Stimulated activated naive CD8-positive, alpha-beta T cell treated with anti-CD3 and anti-CD28 coated beads, Interleukin-15, Interleukin-2, amounts not matched to agents 100 ng/mL and 50 ng/mL, for 24 hours (primary cell): ENCODE data around the gene PHC1.
"Not testable (repeated sequence)": the region's sequence is repeated elsewhere in the genome, so short reads cannot be mapped to it uniquely, and the experiment has no call there.

Source experiments
- H3K27ac Mint-ChIP-seq: one replicate; pipeline ENCODE4 v1.8.0; 2021; ENCODE audit warnings: mild to moderate bottlenecking, mixed read lengths
- H3K27me3 Mint-ChIP-seq: one replicate; pipeline ENCODE4 v1.8.0; 2021; ENCODE audit warnings: mixed read lengths
- H3K36me3 Mint-ChIP-seq: one replicate; pipeline ENCODE4 v1.8.0; 2021; ENCODE audit warnings: low read depth, mixed read lengths
- H3K4me1 Mint-ChIP-seq: one replicate; pipeline ENCODE4 v1.8.0; 2021; ENCODE audit warnings: low read depth, mixed read lengths
- H3K4me3 Mint-ChIP-seq: one replicate; pipeline ENCODE4 v1.8.0; 2021; ENCODE audit warnings: mild to moderate bottlenecking, mixed read lengths
- H3K9me3 Mint-ChIP-seq: one replicate; pipeline ENCODE4 v1.8.0; 2021; ENCODE audit warnings: mixed read lengths

Gene PHC1

GRCh38 chr12:8902703-8903102 is 11.6 kb upstream of the PHC1 start:
- Mint-ChIP-seq H3K4me1 (peaks cover 12% of the 10 kb centered on the region), H3K4me3 (peak overlapping the region; percentile 22)
- not testable (repeated sequence) for H3K27ac Mint-ChIP-seq, H3K27me3 Mint-ChIP-seq, H3K36me3 Mint-ChIP-seq, H3K9me3 Mint-ChIP-seq

DNA sequence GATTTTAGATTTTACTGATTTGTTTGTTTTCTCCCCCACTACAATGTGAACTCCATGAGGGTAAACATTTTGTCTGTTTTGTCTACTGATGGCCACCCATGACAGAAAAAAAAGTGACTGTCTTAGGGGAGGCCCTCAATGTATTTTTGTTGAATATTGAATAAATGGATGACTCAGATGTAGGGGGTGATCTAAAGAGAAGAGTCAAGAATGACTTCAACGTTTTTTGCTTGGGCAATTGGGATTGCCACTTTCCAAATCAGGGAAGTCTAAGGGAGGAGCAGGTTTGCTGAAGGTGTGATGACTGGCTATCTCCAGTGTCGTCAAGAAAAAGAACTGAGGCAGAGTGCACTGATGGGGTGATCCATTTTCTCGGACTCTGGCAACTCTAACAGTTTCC is 10.7 kb upstream of the PHC1 start:
- Mint-ChIP-seq H3K27ac (no peak overlapping the region), H3K27me3 (no peaks in the 10 kb centered on the region), H3K4me1 (peaks cover 12% of the 10 kb centered on the region), H3K4me3 (no peak overlapping the region), H3K36me3 (no peaks in the 10 kb centered on the region), H3K9me3 (no peaks in the 10 kb centered on the region)

DNA sequence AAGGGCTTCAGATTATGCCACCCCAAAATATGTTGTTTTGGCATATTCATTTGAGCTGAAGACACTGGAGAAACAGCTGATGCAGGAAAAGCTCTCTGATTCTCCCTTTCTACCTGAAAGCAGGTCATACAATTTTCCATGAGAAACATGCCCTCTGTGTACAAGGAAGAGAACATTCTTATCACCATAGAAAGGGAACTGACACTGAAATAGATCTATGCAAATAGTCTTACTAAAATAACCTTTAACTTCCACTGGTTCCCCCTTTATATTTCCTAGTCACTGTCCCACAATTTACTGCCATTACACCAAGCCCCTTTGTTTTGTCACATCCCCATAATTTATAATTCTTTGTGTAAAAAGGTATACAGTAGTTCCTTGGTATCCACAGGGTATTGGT is 9.6 kb upstream of the PHC1 start:
- H3K27ac Mint-ChIP-seq, result no peak overlapping the region
- no peaks in the 10 kb centered on the region for H3K36me3 Mint-ChIP-seq
- no peaks in the 10 kb centered on the region for H3K9me3 Mint-ChIP-seq
- H3K27me3 Mint-ChIP-seq, result no peaks in the 10 kb centered on the region
- H3K4me3 Mint-ChIP-seq, result no peak overlapping the region
- peaks cover 12% of the 10 kb centered on the region for H3K4me1 Mint-ChIP-seq

DNA sequence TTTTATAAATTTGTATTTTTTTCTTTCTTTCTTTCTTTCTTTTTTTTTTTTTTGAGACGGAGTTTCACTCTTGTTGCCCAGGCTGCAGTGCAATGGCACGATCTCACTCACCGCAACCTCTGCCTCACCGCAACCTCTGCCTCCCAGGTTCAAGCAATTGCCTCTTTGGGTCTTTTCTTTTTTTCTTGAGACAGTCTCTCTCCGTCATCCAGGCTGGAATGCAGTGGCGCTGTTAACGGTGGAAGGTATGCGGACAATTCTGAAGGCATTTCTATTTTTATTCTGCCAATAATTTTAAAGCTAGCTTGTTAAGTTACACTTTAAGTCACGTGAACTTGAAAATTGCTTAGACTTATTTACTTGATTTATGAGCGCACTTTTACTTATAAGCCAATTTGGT is 8.8 kb upstream of the PHC1 start:
- Mint-ChIP-seq H3K27ac (no peak overlapping the region), H3K9me3 (no peaks in the 10 kb centered on the region), H3K27me3 (no peaks in the 10 kb centered on the region), H3K36me3 (no peaks in the 10 kb centered on the region), H3K4me3 (no peak overlapping the region), H3K4me1 (peaks cover 12% of the 10 kb centered on the region)

- Mint-ChIP-seq H3K27ac (no peak overlapping the region), H3K9me3 (no peaks in the 10 kb centered on the region), H3K27me3 (no peaks in the 10 kb centered on the region), H3K36me3 (no peaks in the 10 kb centered on the region), H3K4me1 (peaks cover 12% of the 10 kb centered on the region), H3K4me3 (no peak overlapping the region)
Observed at GRCh38 chr12:8906266-8907180, 7.8 kb upstream of the PHC1 start.

DNA sequence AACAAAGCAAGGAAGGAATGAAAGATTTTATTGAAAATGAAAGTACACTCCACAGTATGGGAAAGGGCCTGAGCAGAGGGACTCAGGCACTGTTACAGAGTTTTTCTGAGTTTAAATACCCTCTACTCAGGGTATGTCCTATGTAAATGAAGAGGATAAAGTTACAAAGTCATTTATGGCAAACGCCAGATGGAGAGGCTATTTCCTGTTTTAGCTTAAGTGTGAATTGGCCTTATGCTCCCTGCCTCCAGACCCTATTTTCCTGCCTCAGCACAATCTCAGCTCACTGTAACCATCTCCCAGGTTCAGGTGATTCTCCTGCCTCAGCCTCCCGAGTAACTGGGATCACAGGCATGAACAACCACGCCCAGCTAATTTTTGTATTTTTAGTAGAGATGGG is 6.8 kb upstream of the PHC1 start:
- no peak overlapping the region for H3K4me3 Mint-ChIP-seq
- H3K27ac Mint-ChIP-seq, result no peak overlapping the region
- no peaks in the 10 kb centered on the region for H3K9me3 Mint-ChIP-seq
- no peaks in the 10 kb centered on the region for H3K36me3 Mint-ChIP-seq
- H3K4me1 Mint-ChIP-seq, result peaks cover 11% of the 10 kb centered on the region
- no peaks in the 10 kb centered on the region for H3K27me3 Mint-ChIP-seq

DNA sequence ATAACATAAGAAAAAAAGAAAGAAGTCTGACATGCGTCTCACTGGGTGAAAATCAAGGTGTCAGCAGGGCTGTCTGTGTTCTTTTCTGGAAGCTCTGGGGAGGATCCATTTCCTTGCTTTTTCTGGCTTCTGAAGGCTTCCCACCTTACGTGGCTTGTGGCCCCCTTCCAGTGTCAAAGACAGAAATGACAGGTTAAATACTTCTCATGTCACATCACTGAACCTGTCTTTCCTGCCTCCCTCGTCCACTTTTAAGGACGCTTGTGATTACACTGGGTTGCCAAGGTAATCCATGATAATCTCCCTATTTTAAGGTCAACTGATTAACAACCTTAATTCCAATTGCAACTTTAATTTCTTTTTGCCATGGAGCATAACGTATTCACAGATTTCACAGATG is 4.6 kb upstream of the PHC1 start:
- peaks cover 13% of the 10 kb centered on the region for H3K4me1 Mint-ChIP-seq
- no peak overlapping the region for H3K4me3 Mint-ChIP-seq
- H3K9me3 Mint-ChIP-seq, result no peaks in the 10 kb centered on the region
- H3K27me3 Mint-ChIP-seq, result no peaks in the 10 kb centered on the region
- H3K27ac Mint-ChIP-seq, result no peak overlapping the region
- H3K36me3 Mint-ChIP-seq, result no peaks in the 10 kb centered on the region

- Mint-ChIP-seq H3K36me3 (no peaks in the 10 kb centered on the region), H3K4me1 (peaks cover 13% of the 10 kb centered on the region), H3K27ac (no peak overlapping the region), H3K9me3 (no peaks in the 10 kb centered on the region), H3K27me3 (no peaks in the 10 kb centered on the region), H3K4me3 (no peak overlapping the region)
Observed at GRCh38 chr12:8911606-8912268, 2.6 kb upstream of the PHC1 start.

- Mint-ChIP-seq H3K36me3 (no peaks in the 10 kb centered on the region), H3K4me3 (peak overlapping the region; percentile 89), H3K4me1 (peaks cover 13% of the 10 kb centered on the region), H3K27ac (no peak overlapping the region), H3K9me3 (no peaks in the 10 kb centered on the region), H3K27me3 (no peaks in the 10 kb centered on the region)
Observed at GRCh38 chr12:8912914-8913313, 1.4 kb upstream of the PHC1 start.

DNA sequence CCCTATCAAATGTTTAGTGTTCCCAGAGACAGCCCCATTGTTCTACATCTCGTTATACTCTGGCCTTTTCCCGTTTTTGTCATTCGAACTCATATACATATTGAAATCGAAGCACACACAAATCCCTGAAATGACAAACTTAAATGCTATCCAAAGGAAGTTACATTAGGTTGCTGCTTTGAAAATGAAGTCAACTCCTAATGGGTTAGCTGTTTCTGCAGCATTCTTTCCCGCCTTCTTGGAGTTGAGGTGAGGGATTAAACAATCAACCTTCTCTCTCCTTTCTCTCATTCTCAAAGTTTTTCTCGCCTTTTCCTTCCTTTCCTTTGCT is 642 bp upstream of the PHC1 start:
- H3K36me3 Mint-ChIP-seq, result peaks cover 3% of the 10 kb centered on the region
- no peaks in the 10 kb centered on the region for H3K27me3 Mint-ChIP-seq
- H3K9me3 Mint-ChIP-seq, result no peaks in the 10 kb centered on the region
- H3K27ac Mint-ChIP-seq, result peak overlapping the region; percentile 95
- peak overlapping the region; percentile 89 for H3K4me3 Mint-ChIP-seq
- peaks cover 13% of the 10 kb centered on the region for H3K4me1 Mint-ChIP-seq

GRCh38 chr12:8914716-8915526 is 612 bp downstream of the PHC1 start:
- Mint-ChIP-seq H3K9me3 (no peaks in the 10 kb centered on the region), H3K36me3 (peaks cover 10% of the 10 kb centered on the region), H3K27me3 (no peaks in the 10 kb centered on the region), H3K27ac (no peak overlapping the region), H3K4me3 (no peak overlapping the region), H3K4me1 (peaks cover 13% of the 10 kb centered on the region)

GRCh38 chr12:8916154-8916553 is 1.8 kb downstream of the PHC1 start:
- H3K36me3 Mint-ChIP-seq, result peaks cover 16% of the 10 kb centered on the region
- no peaks in the 10 kb centered on the region for H3K9me3 Mint-ChIP-seq
- peaks cover 13% of the 10 kb centered on the region for H3K4me1 Mint-ChIP-seq
- no peak overlapping the region for H3K27ac Mint-ChIP-seq
- no peak overlapping the region for H3K4me3 Mint-ChIP-seq
- H3K27me3 Mint-ChIP-seq, result no peaks in the 10 kb centered on the region

DNA sequence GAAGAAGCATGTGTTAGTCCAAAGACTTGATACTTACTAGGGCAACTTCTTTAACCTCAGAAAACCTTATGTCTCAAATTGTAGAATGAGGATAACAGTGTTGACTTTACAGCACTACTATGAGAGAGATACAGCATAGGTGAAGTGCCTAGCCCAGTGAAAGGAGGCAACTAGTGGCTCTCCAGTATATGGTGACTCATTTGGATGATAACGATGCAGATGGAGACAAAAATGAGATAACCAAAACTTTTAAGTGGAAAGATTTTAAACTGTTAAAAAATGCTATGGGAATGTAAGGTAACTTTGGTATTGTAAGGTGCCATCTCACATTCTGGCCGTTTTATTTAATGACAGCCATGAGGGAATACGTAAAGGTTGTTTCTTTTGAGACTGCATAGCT is 2.7 kb downstream of the PHC1 start:
- peaks cover 21% of the 10 kb centered on the region for H3K36me3 Mint-ChIP-seq
- no peaks in the 10 kb centered on the region for H3K27me3 Mint-ChIP-seq
- H3K4me1 Mint-ChIP-seq, result peaks cover 13% of the 10 kb centered on the region
- H3K9me3 Mint-ChIP-seq, result no peaks in the 10 kb centered on the region
- H3K27ac Mint-ChIP-seq, result no peak overlapping the region
- H3K4me3 Mint-ChIP-seq, result no peak overlapping the region

DNA sequence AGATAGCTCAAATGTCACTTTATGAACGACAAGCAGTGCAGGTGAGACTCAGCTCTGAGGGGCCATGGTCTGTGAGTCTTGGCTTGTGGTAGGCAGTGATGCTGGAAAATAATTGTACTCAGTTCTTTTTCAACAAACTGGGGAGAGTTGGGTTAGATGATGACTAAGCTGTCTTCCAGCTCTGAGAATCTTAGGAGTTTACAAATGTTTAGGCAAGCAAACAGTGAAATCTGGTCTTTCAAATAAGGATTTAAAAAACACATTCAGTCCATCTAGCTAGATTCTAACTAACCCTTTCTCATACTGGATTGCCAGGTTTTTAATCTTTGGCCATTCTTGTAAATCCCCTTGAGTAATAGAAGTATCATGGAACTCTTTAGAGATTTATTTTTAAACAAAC is 3.4 kb downstream of the PHC1 start:
- Mint-ChIP-seq H3K4me3 (no peak overlapping the region), H3K9me3 (no peaks in the 10 kb centered on the region), H3K27ac (no peak overlapping the region), H3K27me3 (no peaks in the 10 kb centered on the region), H3K36me3 (peaks cover 27% of the 10 kb centered on the region), H3K4me1 (peaks cover 13% of the 10 kb centered on the region)

- not testable (repeated sequence) for H3K4me3 Mint-ChIP-seq, H3K27me3 Mint-ChIP-seq, H3K4me1 Mint-ChIP-seq, H3K9me3 Mint-ChIP-seq, H3K27ac Mint-ChIP-seq
- H3K36me3 Mint-ChIP-seq, result peaks cover 36% of the 10 kb centered on the region
Observed at GRCh38 chr12:8919643-8920042, 5.3 kb downstream of the PHC1 start.
